Left hindlimb (tissue), 1 donor: Measurements from ENCODE around the gene CCDC197.
A peak's percentile ranks its signal among the peaks of the same experiment; 100 is the strongest.

Experiments
- DNase-seq: peaks from one replicate; pipeline ENCODE4 v3.0.0-alpha.2; 2018

The CCDC197 gene

DNA sequence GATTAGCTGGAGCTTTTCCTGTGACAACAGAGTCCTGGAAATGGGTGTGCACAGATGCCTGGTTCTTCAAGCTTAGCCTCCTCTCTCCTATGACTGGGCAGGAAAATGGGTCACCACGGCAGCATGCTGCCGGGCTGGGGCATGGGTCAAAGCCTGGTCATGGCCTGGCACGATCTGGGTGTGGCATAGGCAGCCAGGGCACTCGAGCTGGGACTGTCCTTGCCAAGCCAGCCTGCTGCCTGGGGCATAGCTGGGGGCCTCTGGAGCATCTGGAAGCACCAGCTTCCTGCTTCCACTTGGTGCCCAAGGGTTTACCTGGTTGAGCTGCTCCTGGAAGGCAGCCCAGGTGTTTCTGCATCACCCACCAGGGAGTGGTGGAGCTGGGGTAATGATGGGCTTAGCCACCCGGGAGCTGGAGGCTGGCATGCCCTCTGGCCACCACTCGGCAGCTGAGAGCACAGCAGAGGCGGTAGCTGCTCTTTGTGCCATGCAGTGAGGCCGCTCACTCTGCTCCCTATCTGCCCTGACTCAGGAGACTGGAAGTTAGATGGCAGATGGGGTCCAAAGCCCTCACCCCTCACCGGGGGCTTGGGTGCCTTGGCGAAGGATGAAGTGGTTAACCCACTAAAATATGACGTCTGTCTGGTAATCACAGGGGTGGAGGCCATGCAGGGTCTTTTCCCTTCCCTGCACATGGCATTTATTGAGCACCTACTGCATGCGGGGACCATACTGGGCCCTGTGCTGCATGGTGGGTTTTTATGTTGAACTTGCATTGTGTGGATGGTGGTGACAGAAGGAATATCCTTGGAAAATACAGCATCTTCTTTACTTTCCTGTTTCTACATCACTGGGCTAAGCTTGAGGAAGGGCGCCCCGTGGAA, 30.7 kb downstream of the CCDC197 start:
- no peak for DNase-seq

DNA sequence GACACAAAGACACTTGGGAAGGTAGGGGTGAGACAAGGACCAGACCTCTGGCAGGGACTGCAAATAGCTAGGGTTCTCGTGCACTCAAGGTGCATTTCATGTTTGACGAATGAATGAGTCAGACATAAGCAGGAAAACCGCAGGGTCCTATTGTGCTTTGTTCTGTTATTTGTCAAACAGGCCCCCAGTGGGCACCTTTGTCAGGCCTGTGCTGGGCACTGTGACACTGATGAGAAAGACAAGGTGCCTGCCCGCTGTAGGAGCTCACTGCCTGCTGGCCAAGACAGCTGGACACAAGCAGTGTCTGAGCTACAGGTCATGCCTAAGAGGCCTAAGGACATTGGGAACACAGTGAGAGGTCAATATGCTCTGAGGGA, 31.3 kb downstream of the CCDC197 start:
- DNase-seq: no peak

GRCh38 chr14:94029265-94029664, 32.2 kb downstream of the CCDC197 start:
- no peak for DNase-seq

DNA sequence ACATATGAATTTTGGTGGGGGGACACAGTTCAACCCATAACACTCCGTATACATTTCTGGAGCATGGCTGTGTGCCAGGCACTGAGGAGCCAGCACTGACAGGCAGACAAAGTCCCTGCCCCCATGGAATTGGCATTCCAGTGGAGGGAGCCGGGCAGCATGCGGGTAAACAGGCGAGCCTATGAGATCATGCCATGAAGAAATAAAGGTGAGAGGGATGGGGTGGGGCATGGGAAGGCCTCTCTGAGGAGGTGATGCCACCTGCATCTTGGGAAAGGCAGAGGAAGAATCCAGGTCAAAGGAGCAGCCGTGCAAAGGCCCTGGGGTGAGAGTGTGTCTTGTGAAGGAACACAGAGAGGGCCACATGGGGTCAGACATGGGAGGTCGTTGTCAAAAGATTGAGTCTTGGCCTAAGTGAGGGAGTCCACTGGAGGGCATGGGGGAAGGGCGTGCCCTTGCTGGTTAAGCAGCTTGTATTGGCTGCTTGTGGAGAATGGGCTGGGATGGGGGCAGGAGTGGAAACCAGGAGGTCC, 32.6 kb downstream of the CCDC197 start:
- DNase-seq: no peak

DNA sequence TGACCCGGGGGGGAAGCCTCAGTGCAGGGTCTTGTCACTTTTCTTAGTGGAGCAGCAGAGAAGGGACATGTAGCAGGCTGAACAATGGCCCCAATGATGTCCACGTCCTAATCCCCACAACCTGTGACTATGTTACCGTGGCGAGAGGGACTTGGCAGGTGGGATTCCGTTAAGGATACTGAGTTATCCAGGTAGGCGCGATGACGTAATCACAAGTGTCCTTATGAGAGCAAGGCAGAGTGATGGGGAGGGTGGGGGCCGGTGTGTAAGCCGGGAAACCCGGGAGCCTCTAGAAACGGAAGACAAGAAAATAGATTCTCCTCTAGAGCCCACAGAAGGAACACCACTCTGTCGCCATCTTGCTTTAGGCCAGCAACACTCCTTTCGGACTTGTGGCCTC, 33.5 kb downstream of the CCDC197 start:
- no peak for DNase-seq

- no peak for DNase-seq
Observed at GRCh38 chr14:94031161-94031882, 34.2 kb downstream of the CCDC197 start.

DNA sequence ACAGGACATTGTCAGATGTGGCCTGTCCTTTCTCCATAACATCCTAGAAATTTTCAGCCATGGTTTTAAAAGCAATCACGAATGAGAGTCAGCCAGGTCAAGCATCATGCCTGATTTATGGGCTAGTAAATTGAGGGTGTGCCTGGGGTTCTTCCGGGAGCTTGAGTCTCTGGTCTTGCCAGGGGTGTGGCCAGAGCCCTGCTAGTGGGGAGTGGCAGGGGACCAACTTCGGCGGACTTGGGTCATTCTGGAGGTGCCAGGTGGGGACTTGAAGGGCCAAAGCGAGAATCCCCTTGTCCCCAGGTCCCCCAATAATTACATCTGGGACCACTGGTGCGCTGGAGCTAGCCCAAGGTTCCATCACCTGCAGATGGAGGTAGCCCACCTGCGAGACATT, 34.8 kb downstream of the CCDC197 start:
- no peak for DNase-seq

DNA sequence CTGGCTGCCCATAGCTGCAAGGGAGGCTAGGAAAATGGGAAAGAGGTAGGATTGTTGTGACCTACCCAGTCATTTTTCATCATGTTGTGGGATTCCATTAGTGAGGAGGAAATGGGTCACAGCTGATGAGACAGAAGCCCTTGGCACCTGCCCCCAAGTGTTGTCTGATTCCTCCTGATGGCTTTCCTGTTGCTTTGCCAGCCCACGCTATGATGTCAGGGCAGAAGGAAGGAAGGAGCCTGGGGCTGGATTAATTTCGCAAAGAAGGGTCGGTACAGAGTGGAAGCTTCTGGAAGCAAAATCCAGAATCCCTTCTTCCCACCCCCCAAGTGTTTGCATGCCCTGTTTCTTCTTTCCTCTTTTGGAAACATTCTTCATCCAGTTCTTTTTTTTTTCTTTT, 37.8 kb downstream of the CCDC197 start:
- DNase-seq: no peak

DNA sequence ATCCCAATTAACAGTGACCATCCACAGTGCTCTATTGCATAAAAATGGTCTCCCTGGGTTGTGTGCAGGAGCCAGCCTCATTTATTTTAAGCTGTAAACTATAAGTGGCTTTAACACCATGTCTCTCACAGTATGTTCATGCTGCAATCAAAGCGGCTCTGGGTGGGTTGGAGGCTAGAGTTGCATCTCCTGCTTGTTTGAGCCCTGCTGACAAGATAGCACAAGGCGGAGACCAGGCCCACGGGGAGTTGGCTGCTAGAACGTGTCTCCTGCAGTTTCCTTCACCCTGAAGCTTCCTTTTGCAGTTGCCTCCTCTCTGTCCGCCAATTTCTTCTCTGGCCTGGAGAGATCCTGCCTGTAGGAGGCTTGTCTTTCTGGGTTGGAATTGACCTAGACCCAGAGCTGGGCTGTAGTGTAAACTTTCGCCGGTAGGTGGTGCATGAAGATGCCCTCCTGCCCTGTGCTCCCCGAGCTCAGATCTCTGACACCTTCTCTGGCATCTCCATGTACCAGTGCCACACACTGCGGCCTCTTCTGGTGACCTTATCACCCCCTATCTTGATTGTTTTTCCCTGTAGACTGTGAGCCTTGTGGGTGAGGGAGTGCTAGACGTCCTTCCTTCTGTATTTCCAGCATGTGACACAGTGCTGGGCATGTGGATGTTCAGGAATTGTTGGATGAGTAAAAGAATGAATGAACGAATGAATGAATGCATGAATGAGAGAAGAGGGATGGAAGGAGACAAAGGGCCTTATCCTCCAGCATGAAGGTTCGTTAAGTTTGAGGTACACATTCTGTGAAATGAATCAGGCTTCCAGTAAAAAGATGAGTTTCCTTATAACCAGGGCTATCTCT, 39.4 kb downstream of the CCDC197 start:
- peak; percentile 51 for DNase-seq

DNA sequence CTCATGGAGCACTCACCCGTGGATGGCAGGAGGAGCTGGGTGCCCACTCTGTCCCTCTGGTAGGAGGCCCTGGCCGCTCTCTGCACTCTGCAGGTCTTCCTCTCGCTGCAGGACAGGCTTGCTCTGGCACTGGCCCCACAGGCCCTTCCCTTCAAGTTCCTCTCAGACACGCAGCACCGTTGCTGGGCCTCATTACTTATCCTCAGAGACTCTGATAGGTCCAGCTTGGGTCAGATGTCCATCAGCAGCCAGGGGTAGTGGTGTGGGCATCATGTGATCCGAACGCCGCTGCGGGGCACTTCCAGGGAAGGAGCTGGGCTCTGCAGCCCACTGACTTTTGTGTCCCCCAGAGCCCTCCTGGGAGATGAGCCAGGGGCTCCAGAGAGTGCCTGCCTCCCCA, 40.9 kb downstream of the CCDC197 start:
- no peak for DNase-seq

- DNase-seq: no peak
Observed at GRCh38 chr14:94038510-94038909, 41.4 kb downstream of the CCDC197 start.

- no peak for DNase-seq
Observed at GRCh38 chr14:94038921-94039629, 42.0 kb downstream of the CCDC197 start.

DNA sequence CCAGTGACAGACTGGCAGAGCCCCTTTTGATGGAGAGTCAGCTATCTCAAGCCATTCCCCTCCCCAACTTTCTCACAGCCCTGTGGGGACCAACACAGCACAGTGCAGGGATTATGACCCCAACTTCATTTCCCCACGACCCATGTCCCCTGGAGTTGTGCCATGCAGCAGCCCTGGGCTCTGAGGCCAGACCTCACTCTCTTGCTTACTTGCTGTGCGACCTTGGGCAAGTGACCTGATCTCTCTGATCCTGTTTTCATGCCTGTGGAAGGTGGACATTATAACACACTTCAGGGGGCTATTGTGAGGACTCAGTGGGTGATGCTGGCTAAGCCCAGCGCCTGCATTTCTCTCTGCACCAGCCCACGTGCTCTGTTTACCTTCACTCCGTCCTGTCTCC, 43.1 kb downstream of the CCDC197 start:
- DNase-seq: no peak

GRCh38 chr14:94040796-94041195, 43.7 kb downstream of the CCDC197 start:
- no peak for DNase-seq

DNA sequence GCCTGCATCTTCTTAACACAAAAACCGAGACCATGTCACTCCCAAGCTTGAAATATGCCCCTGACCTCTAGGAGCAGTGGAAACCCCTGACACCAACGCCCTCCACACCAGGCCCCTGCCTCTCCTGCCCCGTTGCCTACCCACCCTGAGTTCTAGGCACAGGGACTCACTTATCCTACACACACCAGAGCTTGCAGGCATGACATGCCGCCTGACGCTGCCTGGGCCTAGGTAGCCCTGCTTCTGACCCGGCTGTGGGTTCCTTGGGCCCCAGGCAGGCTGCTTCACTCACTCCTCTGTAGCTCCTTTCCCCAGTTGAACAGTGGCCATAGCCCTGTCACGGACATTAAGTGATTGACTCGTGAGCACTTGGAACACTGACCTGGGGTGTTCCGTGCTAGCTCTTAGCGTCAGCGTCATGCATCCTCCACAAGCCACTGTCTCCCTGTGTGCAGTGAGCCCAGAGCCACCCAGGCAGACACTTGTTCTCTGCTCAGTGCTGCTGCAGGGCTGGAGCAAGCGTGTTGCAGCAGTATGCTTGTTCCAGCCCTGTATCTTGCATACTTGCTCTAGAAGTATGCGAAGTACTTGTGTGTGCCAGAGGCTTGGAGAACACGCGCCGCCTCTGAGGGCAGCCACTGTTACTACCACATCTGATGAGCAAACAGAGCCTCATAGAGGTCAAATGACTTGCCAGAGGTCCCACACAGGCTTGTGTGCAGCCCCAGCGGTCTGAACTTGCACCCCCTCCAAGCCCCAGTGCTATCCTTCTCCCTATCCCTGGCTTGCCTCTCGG, 44.6 kb downstream of the CCDC197 start:
- DNase-seq: no peak

DNA sequence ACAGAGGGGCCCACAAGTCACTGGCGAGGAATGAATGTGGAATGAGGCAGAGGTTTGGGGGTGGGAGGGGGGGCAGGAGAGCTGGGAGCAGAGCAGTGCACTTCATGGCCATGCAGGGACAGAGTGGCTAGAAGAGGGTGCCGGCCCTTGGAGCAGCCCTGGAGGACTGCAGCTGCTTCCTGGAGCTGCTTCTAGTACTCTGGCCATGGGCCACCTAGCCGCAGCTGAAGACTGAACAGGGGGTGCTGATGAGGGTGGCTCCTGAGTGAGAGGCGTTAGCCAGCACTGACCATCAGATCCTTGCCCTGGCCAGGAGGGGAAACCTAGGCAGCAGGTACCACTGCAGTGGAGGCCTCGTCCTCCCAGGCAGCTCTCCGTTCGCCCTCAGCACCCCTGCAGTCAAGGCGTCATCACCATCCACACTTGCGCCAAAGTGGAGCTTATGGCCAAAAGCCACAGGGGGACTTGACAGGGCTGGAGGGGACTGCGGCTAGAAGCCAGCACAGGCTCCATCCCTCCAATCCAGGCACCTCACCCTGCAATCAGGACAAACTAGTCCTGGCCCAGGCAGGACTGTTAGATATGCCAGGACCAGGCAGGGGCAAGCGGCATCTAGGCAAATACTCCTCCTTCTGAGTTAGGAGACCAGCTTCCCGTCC, 45.5 kb downstream of the CCDC197 start:
- no peak for DNase-seq

DNA sequence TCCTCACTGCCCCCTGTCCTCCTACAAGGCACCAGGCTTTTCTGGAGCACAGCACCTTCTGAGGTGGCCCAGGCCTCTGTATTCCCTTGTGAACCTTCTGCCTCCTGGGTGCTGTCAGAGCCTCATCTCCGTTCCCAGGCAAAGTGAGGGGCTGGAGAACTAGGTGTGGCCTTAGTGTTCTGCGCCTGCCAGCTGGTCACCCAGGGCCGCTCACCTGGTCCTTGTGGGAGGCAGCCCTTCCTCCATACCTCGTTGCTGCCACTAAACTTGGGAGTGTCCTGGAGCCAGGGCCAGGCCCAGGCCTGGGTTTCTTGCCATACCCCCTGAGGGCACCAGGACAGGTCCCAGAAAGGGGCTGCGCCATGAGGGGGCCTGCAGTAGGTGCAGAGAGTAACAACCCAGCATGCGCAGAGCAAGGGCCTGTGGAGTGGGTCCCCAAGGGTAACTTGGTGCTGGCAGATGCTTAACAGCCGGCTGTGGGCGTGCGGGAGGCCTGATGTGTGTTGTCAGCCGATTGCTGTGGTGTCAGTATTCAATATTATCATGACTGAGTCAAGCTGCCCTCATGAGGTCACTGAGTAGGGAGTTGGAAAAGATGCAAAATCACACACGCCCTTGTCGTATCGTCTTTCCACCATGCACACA, 46.1 kb downstream of the CCDC197 start:
- DNase-seq: no peak

DNA sequence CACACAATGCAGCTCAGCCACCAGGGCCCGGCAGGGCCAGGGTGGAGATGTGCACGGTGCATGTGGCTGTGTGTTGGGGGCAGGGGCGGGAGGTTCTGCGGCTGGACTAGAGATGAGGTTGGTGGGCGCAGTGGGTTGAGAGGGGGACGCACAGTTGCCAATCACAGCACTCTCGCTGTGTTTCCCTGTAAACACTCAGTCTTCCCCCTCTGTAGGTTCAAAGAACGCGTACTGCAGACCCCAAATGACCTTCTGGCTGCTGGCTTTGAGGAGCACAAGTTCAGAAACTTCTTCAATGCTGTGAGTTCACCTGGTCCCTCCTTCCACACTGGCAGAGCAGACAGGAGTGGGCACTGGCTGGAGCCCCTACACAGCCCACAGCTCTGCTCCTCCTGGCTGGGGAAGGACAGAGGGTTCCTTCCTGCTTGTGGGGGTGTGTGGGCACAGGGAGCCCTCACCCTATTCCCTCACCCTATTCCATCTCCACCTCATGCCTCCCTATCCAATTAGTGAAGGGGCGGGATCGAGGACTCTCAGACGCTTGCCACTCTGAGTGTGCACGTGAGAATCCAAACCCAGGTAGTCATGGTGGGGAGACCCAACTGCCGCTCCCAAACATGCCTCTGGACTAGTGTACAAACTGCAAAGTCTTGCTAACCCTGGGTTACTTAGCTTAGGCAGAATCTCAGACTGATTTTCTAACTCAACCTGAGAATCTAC, 46.8 kb downstream of the CCDC197 start:
- no peak for DNase-seq

DNA sequence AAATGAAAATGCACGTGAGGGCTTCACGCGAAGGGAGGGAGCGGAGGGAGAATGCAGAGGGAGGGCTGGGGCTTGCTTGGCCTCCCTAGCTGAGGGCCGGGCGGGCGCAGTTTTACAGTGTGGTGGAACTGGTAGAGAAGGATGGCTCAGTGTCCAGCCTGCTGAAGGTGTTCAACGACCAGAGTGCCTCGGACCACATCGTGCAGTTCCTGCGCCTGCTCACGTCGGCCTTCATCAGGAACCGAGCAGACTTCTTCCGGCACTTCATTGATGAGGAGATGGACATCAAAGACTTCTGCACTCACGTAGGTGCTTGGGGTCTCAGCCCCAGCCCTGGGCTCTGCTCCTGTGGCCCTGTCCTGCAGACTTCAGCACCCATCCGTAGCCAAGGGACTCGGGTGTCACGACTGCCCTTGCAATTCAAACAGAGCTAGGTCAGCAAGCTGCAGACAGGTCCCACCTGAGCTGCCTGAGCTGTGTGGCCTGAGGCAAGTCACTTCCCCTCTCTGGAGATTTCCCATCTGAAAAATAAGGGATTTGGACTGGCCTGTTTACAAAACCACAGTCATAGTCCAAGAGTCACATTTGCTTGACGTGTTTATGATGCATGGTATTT, 47.5 kb downstream of the CCDC197 start:
- no peak for DNase-seq
